ENCODE data around the gene PNMA8A.

Gene PNMA8A

GRCh38 chr19:46494941-46495785, 23.8 kb upstream of the PNMA8A start:
- TF ChIP-seq TAF1 (IDR thresholded peaks at IDR 0.05; ENCODE audit: borderline replicate concordance, insufficient read depth, low read length) = no peak

GRCh38 chr19:46494146-46494940, 23.0 kb upstream of the PNMA8A start:
- TF ChIP-seq TAF1 (IDR thresholded peaks at IDR 0.05; ENCODE audit: borderline replicate concordance, insufficient read depth, low read length) = no peak
- no peak for TF ChIP-seq FOXP2 (optimal IDR thresholded peaks at IDR 0.05; ENCODE audit: borderline replicate concordance, extremely low read depth, extremely low read length, insufficient read depth)
- no peak for TF ChIP-seq REST (IDR thresholded peaks at IDR 0.05; ENCODE audit: insufficient read depth in 1 of 2, low read depth in 2 of 2, low read length in 2 of 2)
- TF ChIP-seq POLR2AphosphoS5 (IDR thresholded peaks at IDR 0.05; ENCODE audit: low read depth, low read length) = no peak
- TF ChIP-seq SIN3A (IDR thresholded peaks at IDR 0.05; ENCODE audit: borderline replicate concordance, insufficient read depth, low read length) = no peak

- TF ChIP-seq FOXP2 (optimal IDR thresholded peaks at IDR 0.05; ENCODE audit: borderline replicate concordance, extremely low read depth, extremely low read length, insufficient read depth) (no peak), SIN3A (IDR thresholded peaks at IDR 0.05; ENCODE audit: borderline replicate concordance, insufficient read depth, low read length) (no peak), REST (IDR thresholded peaks at IDR 0.05; ENCODE audit: insufficient read depth in 1 of 2, low read depth in 2 of 2, low read length in 2 of 2) (no peak), TAF1 (IDR thresholded peaks at IDR 0.05; ENCODE audit: borderline replicate concordance, insufficient read depth, low read length) (no peak), POLR2AphosphoS5 (IDR thresholded peaks at IDR 0.05; ENCODE audit: low read depth, low read length) (no peak)
Observed at GRCh38 chr19:46493236-46494145, 22.1 kb upstream of the PNMA8A start.

GRCh38 chr19:46492841-46493235, 21.5 kb upstream of the PNMA8A start:
- no peak for TF ChIP-seq FOXP2 (optimal IDR thresholded peaks at IDR 0.05; ENCODE audit: borderline replicate concordance, extremely low read depth, extremely low read length, insufficient read depth)
- no peak for TF ChIP-seq TAF1 (IDR thresholded peaks at IDR 0.05; ENCODE audit: borderline replicate concordance, insufficient read depth, low read length)
- no peak for TF ChIP-seq REST (IDR thresholded peaks at IDR 0.05; ENCODE audit: insufficient read depth in 1 of 2, low read depth in 2 of 2, low read length in 2 of 2)
- TF ChIP-seq POLR2AphosphoS5 (IDR thresholded peaks at IDR 0.05; ENCODE audit: low read depth, low read length) = no peak
- TF ChIP-seq SIN3A (IDR thresholded peaks at IDR 0.05; ENCODE audit: borderline replicate concordance, insufficient read depth, low read length) = no peak
